ENCODE results near the gene SPRYD3.

DNA sequence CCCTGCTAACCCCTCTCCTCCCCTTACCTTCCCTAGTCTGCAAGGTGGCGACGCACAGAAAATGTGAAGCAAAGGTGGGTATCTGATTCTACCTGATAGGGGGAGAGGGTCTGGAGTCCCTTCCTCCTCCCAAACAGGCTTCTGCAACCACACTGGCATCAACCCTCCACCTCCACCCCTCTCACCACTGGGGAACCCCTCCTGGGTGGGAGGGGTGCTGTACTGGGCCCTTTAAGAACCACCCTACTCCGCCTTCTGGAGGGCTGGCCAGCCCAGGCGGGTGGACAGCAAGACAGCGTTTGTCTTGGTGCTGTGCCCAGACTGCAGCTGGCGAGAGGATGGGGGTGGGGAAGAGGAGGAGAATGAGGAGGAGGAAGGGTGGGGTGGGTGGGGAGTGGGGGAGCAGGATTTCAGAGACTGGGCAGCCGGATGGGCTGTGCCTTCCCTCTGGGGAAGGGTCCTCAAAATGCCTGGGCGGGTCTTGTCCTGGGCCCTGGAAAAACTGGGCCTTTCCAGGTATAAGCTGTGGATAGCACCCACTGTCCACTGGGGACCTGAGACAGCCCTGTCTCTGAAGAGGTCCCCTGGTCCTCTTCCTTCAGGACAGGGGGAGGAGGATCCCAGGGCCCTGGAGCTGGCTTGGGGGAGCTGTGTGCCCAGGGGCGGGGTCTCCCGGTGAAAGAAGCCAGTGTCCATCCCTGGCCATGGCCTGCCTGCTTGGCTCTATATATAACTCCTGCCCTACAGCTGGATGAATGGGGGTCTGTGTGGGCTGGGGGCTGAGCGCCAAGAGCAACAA, 26.6 kb downstream of the SPRYD3 start:
- TF ChIP-seq, protein P1, sequence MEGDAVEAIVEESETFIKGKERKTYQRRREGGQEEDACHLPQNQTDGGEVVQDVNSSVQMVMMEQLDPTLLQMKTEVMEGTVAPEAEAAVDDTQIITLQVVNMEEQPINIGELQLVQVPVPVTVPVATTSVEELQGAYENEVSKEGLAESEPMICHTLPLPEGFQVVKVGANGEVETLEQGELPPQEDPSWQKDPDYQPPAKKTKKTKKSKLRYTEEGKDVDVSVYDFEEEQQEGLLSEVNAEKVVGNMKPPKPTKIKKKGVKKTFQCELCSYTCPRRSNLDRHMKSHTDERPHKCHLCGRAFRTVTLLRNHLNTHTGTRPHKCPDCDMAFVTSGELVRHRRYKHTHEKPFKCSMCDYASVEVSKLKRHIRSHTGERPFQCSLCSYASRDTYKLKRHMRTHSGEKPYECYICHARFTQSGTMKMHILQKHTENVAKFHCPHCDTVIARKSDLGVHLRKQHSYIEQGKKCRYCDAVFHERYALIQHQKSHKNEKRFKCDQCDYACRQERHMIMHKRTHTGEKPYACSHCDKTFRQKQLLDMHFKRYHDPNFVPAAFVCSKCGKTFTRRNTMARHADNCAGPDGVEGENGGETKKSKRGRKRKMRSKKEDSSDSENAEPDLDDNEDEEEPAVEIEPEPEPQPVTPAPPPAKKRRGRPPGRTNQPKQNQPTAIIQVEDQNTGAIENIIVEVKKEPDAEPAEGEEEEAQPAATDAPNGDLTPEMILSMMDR (IDR thresholded peaks at IDR 0.05): peak in 2 of 12 donors; percentile 4 to 14
- TF ChIP-seq POLR2A (IDR thresholded peaks at IDR 0.05): peak in 1 of 2 donors; percentile 45

All from heart left ventricle (tissue), 13 donors.